Stimulated activated CD4-positive, alpha-beta T cell treated with anti-CD3 and anti-CD28 coated beads, Interleukin-1b, Interleukin-23, amount 100 ng/mL, for 24 hours (primary cell): ENCODE results near the gene SEMG1.

ENCODE experiments used
- DNase-seq, 4 experiments: peaks; one replicate each; pipeline ENCODE4 v3.0.0-alpha.2; 2020; ENCODE audit warnings: low read depth in 4 of 4, low spot score in 1 of 4

SEMG1 gene

GRCh38 chr20:45221076-45221475 lies 14.2 kb downstream of the SEMG1 start, which contains the start of gene SEMG2:
Gene SEMG2, plus strand, starts transcription at chr20:45221373. Its CDS starts 17 bp downstream, at chr20:45221390.
- no peak for DNase-seq

GRCh38 chr20:45223136-45223535 lies 16.3 kb downstream of the SEMG1 start:
- DNase-seq: no peak

- DNase-seq: no peak
Measured at GRCh38 chr20:45226287-45226686, 19.5 kb downstream of the SEMG1 start.

- DNase-seq: peak; percentile 7 to 47 (median 18)
Measured at GRCh38 chr20:45229264-45230056, 22.6 kb downstream of the SEMG1 start.

GRCh38 chr20:45230631-45231030 lies 23.8 kb downstream of the SEMG1 start:
- no peak for DNase-seq

- no peak for DNase-seq
Measured at GRCh38 chr20:45235995-45236394, 29.2 kb downstream of the SEMG1 start.

GRCh38 chr20:45238139-45238538 lies 31.3 kb downstream of the SEMG1 start:
- no peak for DNase-seq

- DNase-seq: no peak
Measured at GRCh38 chr20:45246109-45246508, 39.3 kb downstream of the SEMG1 start.

- no peak for DNase-seq
Measured at GRCh38 chr20:45247865-45248264, 41.0 kb downstream of the SEMG1 start.

GRCh38 chr20:45248609-45249008 lies 41.8 kb downstream of the SEMG1 start:
- no peak for DNase-seq

- DNase-seq: no peak
Measured at GRCh38 chr20:45251884-45252560, 45.2 kb downstream of the SEMG1 start.

- DNase-seq: no peak
Measured at GRCh38 chr20:45253261-45253660, 46.4 kb downstream of the SEMG1 start.

- DNase-seq: no peak
Measured at GRCh38 chr20:45254383-45255262, 47.8 kb downstream of the SEMG1 start, which contains the start of gene SLPI. Gene SLPI, minus strand, starts transcription at chr20:45254564. Its CDS starts 21 bp downstream, at chr20:45254543.

GRCh38 chr20:45257161-45257560 lies 50.3 kb downstream of the SEMG1 start:
- DNase-seq: no peak

GRCh38 chr20:45257711-45258110 lies 50.9 kb downstream of the SEMG1 start:
- no peak for DNase-seq

- DNase-seq: no peak
Measured at GRCh38 chr20:45258259-45258658, 51.4 kb downstream of the SEMG1 start.

- no peak for DNase-seq
Measured at GRCh38 chr20:45258664-45259063, 51.8 kb downstream of the SEMG1 start.
